Activated CD8-positive, alpha-beta memory T cell treated with anti-CD3 and anti-CD28 coated beads for 4 hours (primary cell): Measurements from ENCODE around the gene OR2A25.
"Not testable (repeated sequence)": the region's sequence is repeated elsewhere in the genome, so short reads cannot be mapped to it uniquely, and the experiment has no call there.

Experiments
- DNase-seq, 2 donors: peaks; one replicate each; pipeline ENCODE4 v3.0.0-alpha.2; 2020; ENCODE audit warnings: low read depth in 2 of 2

OR2A25 gene, protein sequence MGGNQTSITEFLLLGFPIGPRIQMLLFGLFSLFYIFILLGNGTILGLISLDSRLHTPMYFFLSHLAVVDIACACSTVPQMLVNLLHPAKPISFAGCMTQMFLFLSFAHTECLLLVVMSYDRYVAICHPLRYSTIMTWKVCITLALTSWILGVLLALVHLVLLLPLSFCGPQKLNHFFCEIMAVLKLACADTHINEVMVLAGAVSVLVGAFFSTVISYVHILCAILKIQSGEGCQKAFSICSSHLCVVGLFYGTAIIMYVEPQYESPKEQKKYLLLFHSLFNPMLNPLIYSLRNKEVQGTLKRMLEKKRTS

DNA sequence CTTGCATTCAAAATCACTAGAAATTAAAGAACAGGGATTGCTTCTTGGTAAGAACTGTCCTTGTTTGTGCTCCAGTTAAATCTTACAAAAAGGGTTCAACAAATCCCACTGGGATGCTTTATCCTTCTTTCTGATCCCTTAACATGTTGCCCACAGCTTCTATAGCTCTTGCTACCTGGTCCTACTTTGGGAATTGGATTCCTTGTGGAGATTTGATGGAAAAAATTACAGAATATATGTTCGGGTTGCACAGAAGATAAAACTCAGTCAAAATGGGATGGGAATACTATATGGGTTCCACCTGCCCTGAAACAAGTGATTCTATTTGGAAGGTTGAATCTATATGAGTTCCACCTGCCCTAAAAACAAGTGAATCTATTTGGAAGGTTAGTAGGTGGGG is at the start of gene OR2A25:
TSS of gene OR2A25 (plus strand) at position 301 of the 400 bp plus-strand sequence. CDS start 4,409 bp downstream, outside the sequence.
- no peak for DNase-seq

DNA sequence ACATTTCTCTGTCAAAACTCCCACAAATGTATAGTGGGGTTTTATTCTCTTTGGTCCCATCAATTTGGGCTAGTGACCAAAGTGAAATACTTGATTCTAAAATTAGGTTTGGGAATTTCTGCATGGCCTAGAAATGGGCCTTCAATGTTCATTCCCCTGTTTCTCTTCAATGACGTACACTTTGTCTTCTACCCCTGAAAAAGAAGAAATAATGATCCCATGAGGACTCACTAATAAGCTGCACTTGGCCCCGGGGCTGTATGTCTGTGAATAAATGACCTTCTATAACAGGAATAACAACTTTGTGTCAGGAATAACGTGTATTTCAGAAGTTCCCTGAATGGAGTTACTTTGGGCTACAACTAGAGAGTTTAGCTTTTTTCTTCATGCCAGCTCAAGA is 49.3 kb upstream of the OR2A25 start:
- no peak for DNase-seq

GRCh38 chr7:144022169-144022568 is 47.4 kb upstream of the OR2A25 start:
- no peak for DNase-seq

GRCh38 chr7:144023171-144023827 is 46.3 kb upstream of the OR2A25 start:
- no peak for DNase-seq

DNA sequence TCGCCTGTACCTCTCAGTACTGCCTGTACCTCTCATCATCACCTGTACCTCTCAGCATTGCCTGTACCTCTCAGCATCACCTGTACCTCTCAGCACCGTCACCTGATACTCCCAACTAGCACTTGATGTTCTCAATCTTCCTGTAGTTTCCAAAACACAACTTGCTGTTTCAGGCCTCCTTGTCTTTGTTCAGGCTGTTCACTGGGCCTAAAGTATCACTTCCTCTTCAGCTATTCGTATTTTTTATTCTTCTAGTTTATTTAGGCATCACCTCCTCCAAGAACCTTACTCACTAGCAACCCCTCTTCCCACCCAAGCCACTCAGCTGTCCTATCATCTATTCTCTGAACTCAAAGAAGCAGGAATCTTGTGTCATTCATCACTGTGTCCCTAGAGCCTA is 45.4 kb upstream of the OR2A25 start:
- no peak for DNase-seq

DNA sequence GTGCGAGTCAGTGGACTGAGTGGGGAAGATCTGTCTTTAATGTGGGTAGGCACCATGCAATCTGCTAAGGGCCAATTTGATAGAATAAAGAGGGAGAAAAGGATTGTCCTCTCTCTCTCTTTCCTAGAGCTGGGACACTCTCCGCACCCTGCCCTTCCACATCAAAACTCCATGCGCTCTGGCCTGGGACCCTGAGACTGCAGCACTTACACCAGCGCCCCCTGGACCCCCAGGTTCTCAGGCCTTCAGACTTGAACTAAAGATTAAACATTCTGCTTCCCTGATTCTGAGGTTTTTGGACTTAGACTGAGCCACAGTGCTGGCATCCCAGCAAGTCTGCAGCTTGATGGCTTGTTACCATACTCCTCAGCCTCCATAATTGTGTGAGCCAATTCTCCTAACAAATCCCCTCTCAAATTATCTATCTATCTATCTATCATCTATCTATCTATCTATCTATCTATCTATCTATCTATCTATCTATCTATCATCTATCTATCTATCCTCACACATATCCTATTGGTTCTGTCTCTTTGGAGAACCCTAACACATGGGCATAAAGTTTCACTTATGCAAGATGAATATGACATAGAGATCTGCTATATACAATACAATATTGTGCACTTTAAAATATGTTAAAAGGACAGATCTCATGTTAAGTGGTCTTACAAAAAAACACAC is 43.3 kb upstream of the OR2A25 start:
- DNase-seq = no peak

- no peak for DNase-seq
Observed at GRCh38 chr7:144027070-144027469, 42.5 kb upstream of the OR2A25 start.

- DNase-seq = no peak
Observed at GRCh38 chr7:144027974-144028373, 41.6 kb upstream of the OR2A25 start.

DNA sequence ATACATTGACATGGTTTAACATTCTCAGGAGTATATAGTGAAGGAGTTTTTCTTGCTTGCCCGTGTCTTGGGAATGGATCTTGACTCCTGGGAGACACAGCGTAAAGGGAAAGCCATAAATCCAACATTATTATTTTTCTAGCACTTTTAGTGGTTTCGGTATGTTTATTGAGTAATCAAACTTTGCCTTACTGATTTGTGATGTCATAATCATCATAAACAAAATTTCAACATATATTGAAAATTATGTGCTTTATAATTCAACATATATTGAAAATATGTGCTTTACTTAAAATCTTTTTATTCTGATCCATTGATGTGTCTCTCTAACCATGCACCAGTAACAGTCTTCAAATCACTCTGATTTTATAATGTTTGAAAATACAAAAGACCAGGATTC is 41.1 kb upstream of the OR2A25 start:
- no peak for DNase-seq

DNA sequence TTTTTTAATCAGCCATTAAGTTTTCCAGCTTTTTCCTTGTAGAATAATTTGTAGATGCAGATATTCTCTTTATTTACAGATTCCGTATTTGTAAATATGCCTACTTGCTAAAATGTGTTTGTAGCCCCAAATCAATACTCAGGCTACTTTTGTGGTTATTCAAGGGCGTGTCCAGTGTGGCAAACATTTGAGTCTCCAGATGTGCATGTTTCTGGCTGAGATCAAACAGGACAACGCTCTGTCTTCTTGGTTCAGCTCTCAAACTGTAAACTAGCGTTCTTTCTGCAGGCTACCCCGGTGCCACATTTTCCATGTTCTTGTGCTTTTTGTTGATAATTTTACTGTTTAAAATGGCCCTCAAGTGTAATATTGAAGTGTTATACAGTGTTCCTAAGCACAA is 37.1 kb upstream of the OR2A25 start:
- DNase-seq = no peak

DNA sequence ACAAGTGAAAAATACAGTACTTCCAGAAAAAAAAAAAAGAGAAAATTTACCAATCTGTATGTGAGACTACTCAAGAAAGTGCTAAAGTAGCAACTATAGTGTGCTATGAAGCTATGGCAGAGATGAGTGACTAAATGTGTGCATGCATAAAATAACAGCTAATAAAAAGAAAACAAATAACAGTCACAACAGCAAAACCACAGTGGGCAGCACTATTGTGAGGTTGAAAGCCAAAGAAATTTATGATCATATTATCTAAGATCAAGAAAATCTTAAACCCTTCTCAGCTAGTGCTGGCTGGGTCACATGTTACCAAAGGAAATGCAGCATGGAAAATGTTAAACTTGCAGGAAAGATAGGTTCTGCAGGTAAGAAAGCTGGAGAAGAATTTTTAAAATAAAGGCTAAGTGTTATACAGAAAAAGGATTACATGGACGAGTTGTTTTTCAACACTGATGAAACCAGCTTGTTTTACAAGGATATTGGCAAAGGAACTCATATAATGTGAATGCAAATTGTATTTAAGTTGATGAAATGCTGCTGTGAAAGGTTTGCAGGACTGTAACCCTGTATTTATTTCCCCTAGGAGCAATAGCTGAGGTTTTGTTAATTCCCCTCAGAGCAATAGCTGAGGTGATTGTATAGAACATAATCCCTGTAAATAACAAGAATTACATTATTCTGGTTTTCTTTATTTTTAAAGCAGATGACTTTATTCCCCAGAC is 36.5 kb upstream of the OR2A25 start:
- DNase-seq = no peak

DNA sequence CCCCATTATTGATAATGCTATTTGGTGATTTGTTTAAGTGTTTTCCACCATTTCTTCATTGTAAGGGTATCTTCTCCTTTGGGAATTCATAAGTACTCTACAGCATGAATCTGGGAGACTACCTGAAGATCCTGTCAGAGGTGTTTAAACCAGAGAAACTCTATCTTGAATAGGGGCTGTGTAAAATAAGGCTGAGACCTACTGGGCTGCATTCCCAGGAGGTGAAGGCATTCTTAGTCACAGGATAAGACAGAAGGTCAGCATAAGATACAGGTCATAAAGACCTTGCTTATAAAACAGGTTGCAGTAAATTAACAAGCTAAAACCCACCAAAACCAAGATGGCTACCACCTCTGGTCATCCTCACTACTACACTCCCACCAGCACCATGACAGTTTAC is 34.2 kb upstream of the OR2A25 start:
- DNase-seq = no peak

DNA sequence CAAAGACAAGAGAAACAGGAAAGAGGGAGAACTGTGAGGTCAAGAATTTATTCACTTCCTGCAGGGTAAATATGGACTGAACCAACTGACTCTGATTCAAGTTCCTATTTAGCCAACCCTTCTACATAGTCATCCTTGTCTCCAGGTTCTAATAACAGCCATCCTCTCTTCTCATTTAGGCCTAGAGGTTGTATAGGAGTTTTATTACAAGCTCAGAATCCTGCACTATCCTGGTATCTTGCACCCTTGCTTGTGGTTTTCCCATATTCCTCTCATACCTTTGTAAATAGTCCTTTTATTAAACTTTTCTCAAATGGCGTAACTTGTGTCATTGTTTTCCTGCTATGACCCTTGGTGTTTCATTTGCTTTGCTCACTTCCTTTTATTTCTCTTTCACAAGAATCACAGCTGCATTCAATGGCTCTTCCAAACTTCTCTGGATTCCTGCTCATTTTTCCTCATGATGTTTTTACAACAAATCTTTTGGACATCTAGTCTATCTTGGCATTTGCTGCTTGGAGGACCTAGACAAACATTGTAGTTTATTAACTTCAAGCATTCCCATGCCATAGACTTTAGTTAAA is 33.2 kb upstream of the OR2A25 start:
- DNase-seq = no peak

DNA sequence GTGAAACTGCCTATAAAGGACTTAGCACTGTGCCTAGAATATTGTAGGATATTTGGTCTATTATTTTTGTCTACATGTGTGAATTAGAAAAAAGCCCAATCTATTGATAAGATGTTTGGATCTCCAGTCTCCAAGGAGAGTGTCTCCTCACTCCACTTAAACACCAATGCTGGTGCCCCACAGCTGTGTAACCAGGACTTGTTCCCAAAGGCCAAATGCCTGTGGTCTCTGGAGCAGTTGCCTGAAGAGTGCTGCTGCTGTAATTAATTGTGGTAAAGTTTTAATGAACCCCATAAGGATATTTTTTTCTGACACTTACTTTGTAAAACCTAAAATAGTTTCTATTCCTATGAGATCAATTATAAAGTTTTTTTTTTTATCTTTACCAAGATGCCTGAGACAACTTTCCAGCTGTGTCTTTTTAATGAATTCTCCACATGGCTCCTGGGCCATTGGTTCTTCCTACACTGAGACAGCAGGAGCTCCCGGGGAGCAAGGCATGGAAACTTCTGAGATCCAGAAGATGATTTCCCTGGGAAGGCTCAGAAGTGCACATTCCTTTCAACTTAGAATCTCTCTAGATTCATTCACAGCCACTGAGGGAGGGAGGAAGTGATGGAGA is 32.1 kb upstream of the OR2A25 start:
- no peak for DNase-seq

GRCh38 chr7:144038887-144039286 is 30.7 kb upstream of the OR2A25 start:
- no peak for DNase-seq

DNA sequence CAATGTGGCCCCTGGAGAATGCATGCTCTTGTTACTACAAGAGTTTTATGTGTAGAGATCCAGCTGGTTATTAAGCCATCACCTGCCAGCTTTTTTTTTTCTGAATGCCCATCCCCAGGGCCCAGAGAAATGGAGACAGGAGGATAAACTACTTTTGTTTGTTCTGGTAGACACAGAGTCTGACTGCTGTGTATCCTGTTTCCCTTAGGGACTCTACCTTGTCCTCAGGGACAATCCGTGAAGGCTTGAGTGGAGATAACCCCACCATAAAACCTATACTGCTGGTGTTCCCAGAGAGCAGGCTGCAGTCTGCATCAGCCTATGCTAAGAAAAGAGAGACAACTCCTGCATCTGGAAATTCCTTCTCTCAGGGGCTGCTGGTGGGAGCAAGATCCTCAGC is 21.0 kb upstream of the OR2A25 start, which contains the start of gene OR2A5:
TSS of gene OR2A5 (plus strand) at position 301 of the 400 bp plus-strand sequence. CDS start 1,454 bp downstream, outside the sequence.
- DNase-seq = no peak

DNA sequence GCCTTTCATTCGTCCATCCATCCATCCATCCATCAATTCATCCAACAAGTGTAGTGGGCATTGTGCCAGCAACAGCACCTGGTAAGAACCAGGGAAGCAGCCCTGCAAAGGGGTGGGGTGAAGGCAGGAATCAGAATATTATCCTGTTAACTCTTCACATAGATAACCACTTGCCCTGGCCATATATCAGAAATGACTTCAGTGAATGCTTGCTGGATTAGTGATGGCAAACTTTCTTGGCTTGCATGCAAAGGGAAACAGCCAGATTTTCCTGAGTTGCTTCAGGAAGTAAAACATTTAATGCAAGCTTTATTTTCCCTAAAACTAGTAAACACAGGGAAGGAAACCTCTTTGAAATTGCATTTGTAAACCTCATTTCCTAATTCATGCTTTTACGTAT is 20.1 kb upstream of the OR2A25 start:
- DNase-seq = no peak

- no peak for DNase-seq
Observed at GRCh38 chr7:144050093-144050492, 19.5 kb upstream of the OR2A25 start.

DNA sequence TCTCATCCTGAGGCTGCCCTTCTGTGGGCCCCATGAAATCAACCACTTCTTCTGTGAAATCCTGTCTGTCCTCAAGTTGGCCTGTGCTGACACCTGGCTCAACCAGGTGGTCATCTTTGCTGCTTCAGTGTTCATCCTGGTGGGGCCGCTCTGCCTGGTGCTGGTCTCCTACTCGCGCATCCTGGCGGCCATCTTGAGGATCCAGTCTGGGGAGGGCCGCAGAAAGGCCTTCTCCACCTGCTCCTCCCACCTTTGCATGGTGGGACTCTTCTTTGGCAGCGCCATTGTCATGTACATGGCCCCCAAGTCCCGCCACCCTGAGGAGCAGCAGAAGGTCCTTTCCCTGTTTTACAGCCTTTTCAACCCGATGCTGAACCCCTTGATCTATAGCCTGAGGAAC is 18.7 kb upstream of the OR2A25 start:
- not testable (repeated sequence) for DNase-seq

DNA sequence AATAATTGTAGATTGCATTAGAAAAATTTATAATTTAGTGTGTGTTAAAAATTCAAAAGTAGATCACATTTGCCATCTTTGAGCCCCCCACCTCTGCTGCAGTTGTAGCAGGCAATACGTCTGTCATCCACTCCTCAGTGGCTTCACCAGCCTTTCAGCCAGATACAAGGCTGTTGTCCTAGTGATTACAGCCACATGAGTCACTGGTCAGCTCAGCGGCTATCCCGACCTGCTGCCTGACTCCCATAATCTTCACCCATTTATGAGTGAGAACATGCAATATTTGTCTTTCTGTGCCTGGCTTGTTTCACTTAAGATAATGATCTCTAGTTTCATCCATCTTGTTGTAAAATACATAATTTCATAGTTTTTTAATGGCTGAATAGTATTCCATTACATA is 11.7 kb upstream of the OR2A25 start:
- no peak for DNase-seq

GRCh38 chr7:144063710-144064109 is 5.9 kb upstream of the OR2A25 start:
- no peak for DNase-seq
